GM12878 (cell line): Measurements from ENCODE around the gene PLSCR1. TPM values are rescaled to one million over a fixed set of nuclear protein-coding genes. Genes with fewer than 3 reads are reported as not detected.

Source experiments
- BACH1 ChIP-seq: fragments of 450-650 bp; IDR thresholded peaks from 2 replicates; pipeline ENCODE4 v1.6.1; 2017; ENCODE audit warnings: mild to moderate bottlenecking, borderline replicate concordance
- EZH2 ChIP-seq: IDR thresholded peaks from 2 replicates; pipeline ENCODE4 v1.6.1; 2012; ENCODE audit warnings: low read depth, mild to moderate bottlenecking, control low read depth, inconsistent platforms, low read length, borderline replicate concordance; ENCODE audit not compliant: control insufficient read depth
- MYC ChIP-seq: IDR thresholded peaks from 2 replicates; pipeline ENCODE4 v1.6.1; 2011; ENCODE audit warnings: mild to moderate bottlenecking, low read length, moderate library complexity, inconsistent platforms; ENCODE audit not compliant: insufficient read depth, insufficient replicate concordance, insufficient read length, severe bottlenecking
- NFYB ChIP-seq: IDR thresholded peaks from 2 replicates; pipeline ENCODE4 v1.6.1; 2011; ENCODE audit warnings: low read depth, mild to moderate bottlenecking, low read length, improper control_type of control experiment, moderate library complexity; ENCODE audit not compliant: insufficient read depth
- NRF1 ChIP-seq: conservative IDR thresholded peaks from 2 replicates; pipeline ENCODE4 v1.6.1; 2011; ENCODE audit warnings: mild to moderate bottlenecking, low read depth, low read length, improper control_type of control experiment
- ZBTB4 ChIP-seq: fragments of 450-650 bp; formaldehyde crosslinking; IDR thresholded peaks from 2 replicates; pipeline ENCODE4 v1.4.0; 2022; ENCODE audit warnings: mild to moderate bottlenecking, moderate library complexity
- ZNF592 ChIP-seq: fragments of 450-650 bp; IDR thresholded peaks from 2 replicates; pipeline ENCODE4 v1.6.1; 2017; ENCODE audit warnings: mild to moderate bottlenecking, moderate library complexity
- polyA plus RNA-seq, 11 experiments: library from polyadenylated mRNA; depleted of rRNA in 4 of 11; unstranded in 6 of 11; stranded (reverse) in 5 of 11; fragments of >200 nt; fragmentation: Nextera tagmentation in 4 of 11; fragmentation: Illumina TruSeq in 1 of 11; extraction: Ambion mirVana in 4 of 11; extraction: Trizol in 1 of 11; gene quantifications; 1 replicate in 1 of 11; 2 replicates in 10 of 11; pipeline versions ENCODE4 v1.2.1 to v1.2.3, GENCODE V29; 2011 to 2016; ENCODE audit warnings: inconsistent platforms in 2 of 11, missing spikeins in 2 of 11, low read depth in 1 of 11
- total RNA-seq, 4 experiments: library from RNA; depleted of rRNA in 3 of 4; stranded (reverse); fragments of >200 nt in 3 of 4; fragmentation: Illumina TruSeq in 1 of 4; extraction: Trizol in 1 of 4; gene quantifications; 2 replicates each; pipeline versions ENCODE4 v1.2.1 to v1.2.3, GENCODE V29; 2013 to 2021
- TF ChIP-seq, protein P1 (sequence below): fragments of 450-650 bp; IDR thresholded peaks from 2 replicates; pipeline ENCODE4 v1.6.1; 2018; ENCODE audit warnings: mild to moderate bottlenecking, low read depth, moderate library complexity; ENCODE audit not compliant: partially characterized antibody

The PLSCR1 gene
- total and polyA plus RNA-seq, 10 of the 15 experiments (the other 5 are each of a cell fraction or from before 2014, with no cell fraction given) = 35.4 to 77.8 (median 41.1) TPM

GRCh38 chr3:146517684-146518435, 26.5 kb downstream of the PLSCR1 start (continued):
- TF ChIP-seq MYC (no peak), BACH1 (no peak), ZNF592 (no peak), ZBTB4 (no peak), EZH2 (no peak), NRF1 (no peak), NFYB (no peak)
- TF ChIP-seq, protein P1, sequence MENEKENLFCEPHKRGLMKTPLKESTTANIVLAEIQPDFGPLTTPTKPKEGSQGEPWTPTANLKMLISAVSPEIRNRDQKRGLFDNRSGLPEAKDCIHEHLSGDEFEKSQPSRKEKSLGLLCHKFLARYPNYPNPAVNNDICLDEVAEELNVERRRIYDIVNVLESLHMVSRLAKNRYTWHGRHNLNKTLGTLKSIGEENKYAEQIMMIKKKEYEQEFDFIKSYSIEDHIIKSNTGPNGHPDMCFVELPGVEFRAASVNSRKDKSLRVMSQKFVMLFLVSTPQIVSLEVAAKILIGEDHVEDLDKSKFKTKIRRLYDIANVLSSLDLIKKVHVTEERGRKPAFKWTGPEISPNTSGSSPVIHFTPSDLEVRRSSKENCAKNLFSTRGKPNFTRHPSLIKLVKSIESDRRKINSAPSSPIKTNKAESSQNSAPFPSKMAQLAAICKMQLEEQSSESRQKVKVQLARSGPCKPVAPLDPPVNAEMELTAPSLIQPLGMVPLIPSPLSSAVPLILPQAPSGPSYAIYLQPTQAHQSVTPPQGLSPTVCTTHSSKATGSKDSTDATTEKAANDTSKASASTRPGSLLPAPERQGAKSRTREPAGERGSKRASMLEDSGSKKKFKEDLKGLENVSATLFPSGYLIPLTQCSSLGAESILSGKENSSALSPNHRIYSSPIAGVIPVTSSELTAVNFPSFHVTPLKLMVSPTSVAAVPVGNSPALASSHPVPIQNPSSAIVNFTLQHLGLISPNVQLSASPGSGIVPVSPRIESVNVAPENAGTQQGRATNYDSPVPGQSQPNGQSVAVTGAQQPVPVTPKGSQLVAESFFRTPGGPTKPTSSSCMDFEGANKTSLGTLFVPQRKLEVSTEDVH = no peak
- TF ChIP-seq, all 136 proteins: peak for 0
